Measurements from ENCODE around the gene STK32B.

STK32B gene

GRCh38 chr4:5118994-5119835 is 67.9 kb downstream of the STK32B start (continued):
- TF ChIP-seq ZNF341 (tag by site-specific recombination; IDR thresholded peaks at IDR 0.05; ENCODE audit: low read depth) (no peak), ZNF148 (tag by site-specific recombination; IDR thresholded peaks at IDR 0.05; ENCODE audit: borderline replicate concordance) (no peak), ZNF843 (tag by site-specific recombination; IDR thresholded peaks at IDR 0.05) (no peak), ZNF121 (tag by site-specific recombination; IDR thresholded peaks at IDR 0.05) (no peak), KLF7 (tag by site-specific recombination; IDR thresholded peaks at IDR 0.05; ENCODE audit: borderline replicate concordance) (no peak), ZFP69B (tag by site-specific recombination; IDR thresholded peaks at IDR 0.05) (no peak), GLIS1 (tag by site-specific recombination; IDR thresholded peaks at IDR 0.05) (no peak), PATZ1 (tag by site-specific recombination; IDR thresholded peaks at IDR 0.05) (no peak), ZNF26 (tag by site-specific recombination; IDR thresholded peaks at IDR 0.05) (no peak), KLF10 (tag by site-specific recombination; IDR thresholded peaks at IDR 0.05) (no peak), ZNF292 (tag by site-specific recombination; IDR thresholded peaks at IDR 0.05; ENCODE audit: borderline replicate concordance, low read depth) (no peak), ZNF174 (tag by site-specific recombination; IDR thresholded peaks at IDR 0.05) (no peak), ZNF624 (tag by site-specific recombination; IDR thresholded peaks at IDR 0.05) (no peak)

GRCh38 chr4:5120067-5120466 is 68.8 kb downstream of the STK32B start:
- POLR2A ChIA-PET = no interaction called here
- H3K27ac ChIP-seq (ENCODE audit: extremely low read depth, low read depth, low read length) = no peak overlapping the region
- H3K36me3 ChIP-seq (ENCODE audit: control insufficient read depth in 2 of 2, insufficient read depth in 1 of 2, low read length in 2 of 2) = no peaks in the 10 kb centered on the region
- no peak overlapping the region for H3K4me3 ChIP-seq (ENCODE audit: low read depth, low read length)
- H3K4me1 ChIP-seq (ENCODE audit: control insufficient read depth, insufficient read depth, low read length) = no peaks in the 10 kb centered on the region
- no peaks in the 10 kb centered on the region for H3K9me3 ChIP-seq (ENCODE audit: control insufficient read depth, insufficient read depth, low read depth, low read length)
- CTCF ChIA-PET = no interaction called here
- TF ChIP-seq ZBTB48 (tag by site-specific recombination; IDR thresholded peaks at IDR 0.05) = no peak
- no peak for TF ChIP-seq GLIS1 (tag by site-specific recombination; IDR thresholded peaks at IDR 0.05)
- no peak for TF ChIP-seq ZNF692 (tag by site-specific recombination; IDR thresholded peaks at IDR 0.05)
- TF ChIP-seq ZNF792 (tag by site-specific recombination; IDR thresholded peaks at IDR 0.05) = no peak
- TF ChIP-seq ZBTB44 (tag by site-specific recombination; IDR thresholded peaks at IDR 0.05) = no peak
- no peak for TF ChIP-seq ZSCAN16 (tag by site-specific recombination; IDR thresholded peaks at IDR 0.05)
- no peak for TF ChIP-seq ZFP3 (tag by site-specific recombination; IDR thresholded peaks at IDR 0.05; ENCODE audit: low read depth)
- TF ChIP-seq FEZF1 (tag by site-specific recombination; IDR thresholded peaks at IDR 0.05) = no peak
- TF ChIP-seq ZNF776 (tag by site-specific recombination; IDR thresholded peaks at IDR 0.05; ENCODE audit: borderline replicate concordance) = no peak
- no peak for TF ChIP-seq ZSCAN23 (tag by site-specific recombination; IDR thresholded peaks at IDR 0.05)
- no peak for TF ChIP-seq TSHZ1 (tag by site-specific recombination; IDR thresholded peaks at IDR 0.05; ENCODE audit: borderline replicate concordance)

Measured in HEK293 (cell line).